Endothelial cell of umbilical vein (primary cell): ENCODE data around the gene FAM83E. TPM values are rescaled to one million over a fixed set of nuclear protein-coding genes. Genes with fewer than 3 reads are reported as not detected.

Experiments used
- BruUV-seq: library from RNA; stranded (reverse); fragments of 400-500 nt; replicated peaks from 2 replicates; lab custom pipeline; 2021; lab: Mats Ljungman, UMichigan
- CTCF ChIA-PET: fragments of 300-600, 350-600 bp; sonication (Branson Sonifier 250); formaldehyde crosslinking; loops from one replicate; lab custom pipeline; 2021; ENCODE audit warnings: antibody characterized with exemption, inconsistent platforms; lab: Charles Lee
- POLR2A ChIA-PET: fragments of 300-600, 350-600 bp; sonication (Branson Sonifier 250); formaldehyde crosslinking; loops from one replicate; lab custom pipeline; 2021; ENCODE audit warnings: antibody characterized with exemption, inconsistent platforms; lab: Charles Lee
- DNase-seq: peaks from one replicate; pipeline ENCODE4 v3.0.0-alpha.2; 2011; ENCODE audit warnings: low read depth, low spot score
- FAIRE-seq: peaks from 2 replicates; lab custom pipeline; 2011; peaks lifted over from hg19 to GRCh38; lab: Jason Lieb, UNC
- H2AFZ ChIP-seq: 2 replicates; pipeline ENCODE4 v1.6.0; 2012; ENCODE audit warnings: low read depth, low read length, control low read depth, inconsistent platforms
- H3K27ac ChIP-seq: 2 replicates; pipeline ENCODE4 v1.5.1; 2011; ENCODE audit warnings: low read depth, mild to moderate bottlenecking, control low read depth, low read length, moderate library complexity; ENCODE audit not compliant: insufficient read depth
- H3K27me3 ChIP-seq, 2 experiments: 2 replicates each; pipeline versions ENCODE4 v1.6.0 to v1.6.1; 2011; ENCODE audit warnings: low read length in 2 of 2, mixed read lengths in 1 of 2; ENCODE audit not compliant: control insufficient read depth in 2 of 2, insufficient read depth in 2 of 2
- H3K36me3 ChIP-seq, 2 experiments: 2 replicates in 1 of 2; 3 replicates in 1 of 2; pipeline ENCODE4 v1.5.1; 2011; ENCODE audit warnings: low read length in 2 of 2, mild to moderate bottlenecking in 1 of 2, moderate library complexity in 1 of 2; ENCODE audit not compliant: control insufficient read depth in 2 of 2, insufficient read depth in 2 of 2; ENCODE audit errors: extremely low read depth in 1 of 2
- H3K4me1 ChIP-seq: 3 replicates; pipeline ENCODE4 v1.5.1; 2011; ENCODE audit warnings: mild to moderate bottlenecking, low read length; ENCODE audit not compliant: control insufficient read depth, insufficient read depth; ENCODE audit errors: extremely low read depth
- H3K4me2 ChIP-seq: 2 replicates; pipeline ENCODE4 v1.6.1; 2011; ENCODE audit warnings: low read length, control low read depth, mixed read lengths; ENCODE audit not compliant: insufficient read depth
- H3K4me3 ChIP-seq, 3 experiments: fragments of 200-600 bp in 1 of 3; sonication (generic), shearing (Covaris generic) in 1 of 3; replicated peaks in 1 of 3; 2 replicates each; pipeline ENCODE4 v1.5.1; 2011 to 2016; ENCODE audit warnings: control low read depth in 3 of 3, low read length in 3 of 3, mild to moderate bottlenecking in 2 of 3, inconsistent platforms in 1 of 3, low read depth in 1 of 3, moderate library complexity in 1 of 3; ENCODE audit not compliant: insufficient read depth in 1 of 3
- H3K79me2 ChIP-seq: 2 replicates; pipeline ENCODE4 v1.6.0; 2012; ENCODE audit warnings: low read length, inconsistent platforms; ENCODE audit not compliant: control insufficient read depth, insufficient read depth
- H3K9ac ChIP-seq: replicated peaks from 2 replicates; pipeline ENCODE3; 2011; ENCODE audit warnings: low read length, control low read depth; ENCODE audit not compliant: insufficient read depth; ENCODE audit errors: extremely low read depth
- H3K9me1 ChIP-seq: replicated peaks from 3 replicates; pipeline ENCODE4 v1.6.0; 2011; ENCODE audit warnings: mild to moderate bottlenecking, low read length; ENCODE audit not compliant: control insufficient read depth, insufficient read depth; ENCODE audit errors: extremely low read depth
- H3K9me3 ChIP-seq: replicated peaks from 2 replicates; pipeline ENCODE4 v1.5.1; 2012; ENCODE audit warnings: low read length, inconsistent platforms; ENCODE audit not compliant: control insufficient read depth, insufficient read depth
- H4K20me1 ChIP-seq: replicated peaks from 2 replicates; pipeline ENCODE3; 2011; ENCODE audit warnings: mild to moderate bottlenecking, low read length; ENCODE audit not compliant: control insufficient read depth, insufficient read depth; ENCODE audit errors: extremely low read depth
- CTCF ChIP-seq, 2 donors: IDR thresholded peaks; 1 replicate in 1 of 2; 2 replicates in 1 of 2; pipeline ENCODE4 v1.5.1; 2011; ENCODE audit warnings: low read length in 2 of 2, mild to moderate bottlenecking in 2 of 2, moderate library complexity in 2 of 2, control low read depth in 1 of 2, inconsistent platforms in 1 of 2, low read depth in 1 of 2; ENCODE audit not compliant: insufficient read depth in 1 of 2; ENCODE audit errors: extremely low read depth in 1 of 2
- JUN ChIP-seq: IDR thresholded peaks from 2 replicates; pipeline ENCODE4 v1.6.1; 2011; ENCODE audit warnings: borderline replicate concordance, low read depth; ENCODE audit not compliant: insufficient read length, insufficient read depth
- dilution Hi-C: fragments of 300-500 bp; cut with MboI; formaldehyde crosslinking; loops from one replicate; pipeline ENCODE4 v1.15.0; 2019; ENCODE audit warnings: low sequenced_read_pairs; ENCODE audit not compliant: extremely low pct_ligation_motif_present
- intact Hi-C: fragments of 100-400 bp; cut with micrococcal nuclease; formaldehyde crosslinking; loops from one replicate; pipeline ENCODE4 v1.10.0; 2022
- polyA plus RNA-seq, 4 experiments: library from polyadenylated mRNA; depleted of rRNA in 3 of 4; stranded (reverse) in 3 of 4; unstranded in 1 of 4; fragments of >200 nt; gene quantifications; 2 replicates each; pipeline versions ENCODE4 v1.2.1 to v1.2.3, GENCODE V29; 2011 to 2012; ENCODE audit warnings: missing spikeins in 1 of 4
- total RNA-seq: library from RNA; stranded (reverse); gene quantifications from 2 replicates; pipeline ENCODE4 v1.2.3, GENCODE V29; 2021

The FAM83E gene
- total and polyA plus RNA-seq, 2 donors (not counting 3 experiments of a cell fraction or from before 2014, with no cell fraction given), result 0.04 to 1.7 TPM

GRCh38 chr19:48646001-48646721, 31.3 kb upstream of the FAM83E start, which contains the start of gene CA11:
TSS of gene CA11 (minus strand) at chr19:48646187. CDS start at chr19:48645632, 555 bp downstream.
- dilution Hi-C loops (no loop called here), intact Hi-C loops (loop anchor here (1.0 to 2.0 kb wide), 7 partner anchors 8 to 196 kb away; no protein-coding TSS in a partner anchor)
- Histone ChIP-seq H3K27ac (no peak within 1 kb of the TSS), H2AFZ (peak within 1 kb of the TSS; percentile 58), H3K9ac (peak within 1 kb of the TSS; percentile 28), H3K27me3 (peaks cover 0 to 2% of the 10 kb centered on the region in 2 experiments), H3K9me3 (no peaks in the 10 kb centered on the region), H3K9me1 (no peaks in the 10 kb centered on the region), H3K4me2 (peak within 1 kb of the TSS; percentile 72), H3K36me3 (no peaks in the 10 kb centered on the region), H3K4me1 (peaks cover 9% of the 10 kb centered on the region), H4K20me1 (no peaks in the 10 kb centered on the region), H3K79me2 (no peaks in the 10 kb centered on the region), H3K4me3 (peak within 1 kb of the TSS; percentile 40 to 46 (median 46))
- peak; percentile 50 for FAIRE-seq
- DNase-seq, result peak; percentile 84
- BruUV-seq, result no TSS peak
- TF ChIP-seq JUN (no peak), CTCF (IDR thresholded peaks at IDR 0.05; ENCODE audit: extremely low read depth in 1 of 2, insufficient read depth in 1 of 2, low read depth in 1 of 2, low read length in 2 of 2) (peak; percentile 68 to 89)
- ChIA-PET POLR2A (interaction anchor here (0.6 to 1.7 kb wide), 4 partner anchors 26 to 166 kb away, joined by 3 to 7 read pairs (median 3); partner anchors contain the start of genes IZUMO1, RPL18 and SPHK2), CTCF (interaction anchor here (0.6 to 2.7 kb wide), 25 partner anchors 10 to 324 kb away, joined by 3 to 41 read pairs (median 8); partner anchors contain the start of genes FUT2, HSD17B14, IZUMO1 and NTN5)
